IMR-90 (cell line): ENCODE data around the gene DMRTC2. TPM values are rescaled to one million over a fixed set of nuclear protein-coding genes. Genes with fewer than 3 reads are reported as not detected.

Source experiments
- ATAC-seq: fragments of 200-7000 bp; cut with Tn5 transposase; 2 replicates; pipeline ENCODE4 v1.9.1; 2020; ENCODE audit warnings: low read depth, mild to moderate bottlenecking, moderate library complexity
- BruUV-seq: library from RNA; stranded (reverse); fragments of 400-500 nt; replicated peaks from 2 replicates; lab custom pipeline; 2021; lab: Mats Ljungman, UMichigan
- CTCF ChIA-PET: fragments of 300-600 bp; formaldehyde crosslinking; extraction: SDS; loops from one replicate; lab custom pipeline; 2021; ENCODE audit warnings: antibody characterized with exemption; lab: Yijun Ruan, JAX
- POLR2A ChIA-PET: fragments of 300-600 bp; sonication (Branson Sonifier 250); formaldehyde crosslinking; loops from one replicate; lab custom pipeline; 2022; ENCODE audit warnings: antibody characterized with exemption; ENCODE audit not compliant: unreplicated experiment; lab: Charles Lee
- DNase-seq: peaks from one replicate; pipeline ENCODE4 v3.0.0; 2013
- H2AFZ ChIP-seq: replicated peaks from 2 replicates; pipeline ENCODE3; 2013; ENCODE audit warnings: low read length, mild to moderate bottlenecking; ENCODE audit not compliant: poor library complexity
- H2AK5ac ChIP-seq: 2 replicates; pipeline ENCODE4 v1.6.1; 2013; ENCODE audit warnings: low read depth, low read length, inconsistent platforms
- H2AK9ac ChIP-seq: replicated peaks from 2 replicates; pipeline ENCODE3; 2013; ENCODE audit warnings: mild to moderate bottlenecking, low read depth, low read length, moderate library complexity; ENCODE audit not compliant: poor library complexity
- H2BK120ac ChIP-seq: 2 replicates; pipeline ENCODE4 v1.6.1; 2013; ENCODE audit warnings: low read depth, low read length, inconsistent platforms
- H2BK15ac ChIP-seq: 3 replicates; pipeline ENCODE4 v1.6.1; 2013; ENCODE audit warnings: low read depth, low read length, inconsistent platforms
- H2BK20ac ChIP-seq: 2 replicates; pipeline ENCODE4 v1.6.1; 2013; ENCODE audit warnings: low read depth, mild to moderate bottlenecking, inconsistent platforms, low read length, moderate library complexity
- H2BK5ac ChIP-seq: 2 replicates; pipeline ENCODE4 v1.6.1; 2013; ENCODE audit warnings: mild to moderate bottlenecking, low read depth, low read length, inconsistent platforms; ENCODE audit not compliant: poor library complexity, severe bottlenecking
- H3K14ac ChIP-seq: replicated peaks from 2 replicates; pipeline ENCODE4 v1.6.1; 2013; ENCODE audit warnings: low read depth, low read length, inconsistent platforms
- H3K18ac ChIP-seq: 2 replicates; pipeline ENCODE4 v1.6.1; 2013; ENCODE audit warnings: low read depth, low read length, control low read depth
- H3K23ac ChIP-seq: 2 replicates; pipeline ENCODE4 v1.6.1; 2013; ENCODE audit warnings: low read depth, low read length, inconsistent platforms
- H3K27ac ChIP-seq: 2 replicates; pipeline ENCODE4 v1.5.1; 2013; ENCODE audit warnings: mild to moderate bottlenecking, control low read depth, low read length; ENCODE audit not compliant: insufficient read depth
- H3K27me3 ChIP-seq: 2 replicates; pipeline ENCODE4 v1.6.1; 2013; ENCODE audit warnings: low read length; ENCODE audit not compliant: control insufficient read depth, insufficient read depth
- H3K36me3 ChIP-seq: 2 replicates; pipeline ENCODE4 v1.6.1; 2013; ENCODE audit warnings: low read length, mixed read lengths; ENCODE audit not compliant: control insufficient read depth, insufficient read depth
- H3K4ac ChIP-seq: 2 replicates; pipeline ENCODE4 v1.6.1; 2013; ENCODE audit warnings: low read depth, low read length, inconsistent platforms
- H3K4me1 ChIP-seq: 2 replicates; pipeline ENCODE4 v1.6.1; 2013; ENCODE audit warnings: low read length, mixed read lengths; ENCODE audit not compliant: control insufficient read depth, insufficient read depth
- H3K4me2 ChIP-seq: 2 replicates; pipeline ENCODE4 v1.6.1; 2013; ENCODE audit warnings: low read depth, mild to moderate bottlenecking, control low read depth, low read length, moderate library complexity
- H3K4me3 ChIP-seq: 2 replicates; pipeline ENCODE4 v1.5.1; 2013; ENCODE audit warnings: low read depth, mild to moderate bottlenecking, control low read depth, low read length, moderate library complexity; ENCODE audit not compliant: insufficient read depth
- H3K56ac ChIP-seq: 2 replicates; pipeline ENCODE4 v1.6.1; 2013; ENCODE audit warnings: low read length, inconsistent platforms; ENCODE audit not compliant: insufficient read depth; ENCODE audit errors: extremely low read depth
- H3K79me1 ChIP-seq, 2 experiments: 2 replicates each; pipeline ENCODE4 v1.6.1; 2013; ENCODE audit warnings: low read length in 2 of 2, inconsistent platforms in 1 of 2, low read depth in 1 of 2
- H3K9ac ChIP-seq: 2 replicates; pipeline ENCODE4 v1.6.1; 2013; ENCODE audit warnings: low read depth, low read length, control low read depth
- H3K9me1 ChIP-seq: 2 replicates; pipeline ENCODE4 v1.6.1; 2013; ENCODE audit warnings: low read length, inconsistent platforms; ENCODE audit not compliant: insufficient read depth
- H3K9me3 ChIP-seq: 2 replicates; pipeline ENCODE4 v1.6.1; 2013; ENCODE audit warnings: low read length; ENCODE audit not compliant: control insufficient read depth, insufficient read depth
- H4K20me1 ChIP-seq: 2 replicates; pipeline ENCODE4 v1.6.1; 2013; ENCODE audit warnings: low read length, inconsistent platforms; ENCODE audit not compliant: insufficient read depth
- H4K5ac ChIP-seq: 2 replicates; pipeline ENCODE4 v1.6.1; 2013; ENCODE audit warnings: mild to moderate bottlenecking, low read depth, low read length, control low read depth
- H4K8ac ChIP-seq, 2 experiments: 2 replicates each; pipeline ENCODE4 v1.6.1; 2013; ENCODE audit warnings: low read depth in 2 of 2, low read length in 2 of 2, control low read depth in 1 of 2, inconsistent platforms in 1 of 2
- H4K91ac ChIP-seq: 2 replicates; pipeline ENCODE4 v1.6.1; 2013; ENCODE audit warnings: low read depth, low read length, inconsistent platforms; ENCODE audit not compliant: insufficient read depth
- BHLHE40 ChIP-seq: fragments of 150-350 bp; IDR thresholded peaks from 2 replicates; pipeline ENCODE4 v1.6.1; 2016; ENCODE audit warnings: mild to moderate bottlenecking, low read depth, low read length
- CHD1 ChIP-seq: IDR thresholded peaks from 2 replicates; pipeline ENCODE4 v1.6.1; 2012; ENCODE audit warnings: low read depth, low read length, improper control_type of control experiment
- whole genome bisulfite sequencing, 2 experiments: methylation state at CpG; one replicate each; pipeline versions ENCODE4 v1.1.5 to v1.1.7; 2013; ENCODE audit warnings: missing lambda C conversion rate in 2 of 2; ENCODE audit not compliant: insufficient read length in 1 of 2; ENCODE audit errors: extremely low coverage in 2 of 2; 5-methylcytosine and 5-hydroxymethylcytosine counted together
- dilution Hi-C: fragments of 300-500 bp; cut with HindIII; formaldehyde crosslinking; loops from one replicate; pipeline ENCODE4 v1.14.3; 2018; ENCODE audit warnings: low sequenced_read_pairs; ENCODE audit not compliant: unreplicated experiment
- in situ Hi-C: fragments of 300-500 bp; cut with MboI; formaldehyde crosslinking; loops from 3 replicates; pipeline ENCODE4 v1.14.3; 2019; ENCODE audit warnings: low sequenced_read_pairs, inconsistent platforms, mixed read lengths
- intact Hi-C: fragments of 100-400 bp; cut with micrococcal nuclease; formaldehyde crosslinking; loops from 2 replicates; pipeline ENCODE4 v1.10.0; 2022
- polyA plus RNA-seq, 3 experiments: library from polyadenylated mRNA; depleted of rRNA; stranded (reverse); fragments of >200 nt; gene quantifications; 2 replicates each; pipeline ENCODE4 v1.2.3, GENCODE V29; 2012; ENCODE audit warnings: low replicate concordance in 1 of 3
- total RNA-seq: library from RNA; depleted of rRNA; stranded (reverse); fragments of >200 nt; gene quantifications from 2 replicates; pipeline ENCODE4 v1.2.3, GENCODE V29; 2012
- TF ChIP-seq, protein P1 (sequence below): fragments of 150-350 bp; IDR thresholded peaks from 2 replicates; pipeline ENCODE4 v1.6.1; 2016; ENCODE audit warnings: low read depth, mild to moderate bottlenecking, low read length, moderate library complexity, borderline replicate concordance

DMRTC2 gene
- total and polyA plus RNA-seq, 2 of the 4 experiments (the other 2 are of a cell fraction): not detected

DNA sequence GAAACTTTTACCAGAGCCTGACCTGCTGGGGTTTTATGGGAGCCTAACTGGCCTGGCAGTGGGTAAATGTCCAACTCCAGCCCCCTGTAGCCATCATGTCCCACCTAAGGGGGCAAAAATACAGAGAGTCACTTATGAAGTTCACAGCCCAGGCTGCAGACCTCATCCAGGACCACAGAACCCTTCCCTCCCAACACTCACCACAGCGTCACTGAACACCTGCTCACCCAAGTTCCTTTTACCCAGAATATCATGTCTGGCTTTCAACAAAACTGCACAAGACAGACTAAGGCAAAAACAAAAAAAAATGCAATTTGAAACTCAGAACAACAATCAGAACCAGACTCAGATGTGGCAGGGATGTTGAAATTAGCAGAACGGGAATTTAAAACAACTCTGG, 42.1 kb upstream of the DMRTC2 start:
- no peak overlapping the region for H2BK5ac ChIP-seq
- H3K27me3 ChIP-seq: no peaks in the 10 kb centered on the region; the same call in 1 of the 2 replicates
- H3K36me3 ChIP-seq: no peaks in the 10 kb centered on the region
- H2AK9ac ChIP-seq: no peak overlapping the region
- no peak overlapping the region for H4K8ac ChIP-seq
- no peak overlapping the region for H2AK5ac ChIP-seq
- H3K14ac ChIP-seq: no peak overlapping the region
- H3K9me3 ChIP-seq: no peaks in the 10 kb centered on the region
- no peak overlapping the region for H2BK120ac ChIP-seq
- CTCF ChIA-PET: no interaction called here
- DNase-seq (no peak), ATAC-seq (no peak)
- H3K9me1 ChIP-seq: no peaks in the 10 kb centered on the region
- no peaks in the 10 kb centered on the region for H3K4me1 ChIP-seq
- H3K23ac ChIP-seq: no peak overlapping the region
- no peak overlapping the region for H4K91ac ChIP-seq
- H2BK20ac ChIP-seq: no peak overlapping the region
- dilution Hi-C loops: no loop called here
- no peaks in the 10 kb centered on the region for H4K20me1 ChIP-seq
- no peak overlapping the region for H3K18ac ChIP-seq
- no peak overlapping the region for H3K27ac ChIP-seq
- no peak overlapping the region for H3K4ac ChIP-seq
- no TSS peak for BruUV-seq
- no CpG with 5 or more reads among the region's 2 CpGs for WGBS, 2 experiments
- no peak overlapping the region for H2AFZ ChIP-seq
- intact Hi-C loops: no loop called here
- TF ChIP-seq, protein P1, sequence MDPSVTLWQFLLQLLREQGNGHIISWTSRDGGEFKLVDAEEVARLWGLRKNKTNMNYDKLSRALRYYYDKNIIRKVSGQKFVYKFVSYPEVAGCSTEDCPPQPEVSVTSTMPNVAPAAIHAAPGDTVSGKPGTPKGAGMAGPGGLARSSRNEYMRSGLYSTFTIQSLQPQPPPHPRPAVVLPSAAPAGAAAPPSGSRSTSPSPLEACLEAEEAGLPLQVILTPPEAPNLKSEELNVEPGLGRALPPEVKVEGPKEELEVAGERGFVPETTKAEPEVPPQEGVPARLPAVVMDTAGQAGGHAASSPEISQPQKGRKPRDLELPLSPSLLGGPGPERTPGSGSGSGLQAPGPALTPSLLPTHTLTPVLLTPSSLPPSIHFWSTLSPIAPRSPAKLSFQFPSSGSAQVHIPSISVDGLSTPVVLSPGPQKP: no peak
- no peak for TF ChIP-seq CHD1
- TF ChIP-seq BHLHE40: no peak
- no peaks in the 10 kb centered on the region for H3K79me1 ChIP-seq
- POLR2A ChIA-PET: no interaction called here
- no peak overlapping the region for H3K4me2 ChIP-seq
- H4K5ac ChIP-seq: no peak overlapping the region
- no peak overlapping the region for H2BK15ac ChIP-seq
- no peak overlapping the region for H3K4me3 ChIP-seq
- H3K56ac ChIP-seq: no peak overlapping the region
- in situ Hi-C loops: no loop called here
- H3K9ac ChIP-seq: no peak overlapping the region
